Camera-type eye (tissue), 1 donor: ENCODE measurements around the gene PCDHA5. TPM values are rescaled to one million over a fixed set of nuclear protein-coding genes. Genes with fewer than 3 reads are reported as not detected.

Source experiments
- total RNA-seq: library from RNA; depleted of rRNA; stranded (reverse); fragments of >200 nt; gene quantifications from one replicate; pipeline ENCODE4 v1.2.3, GENCODE V29; 2014

Gene PCDHA5
- total RNA-seq, 1 donor from 2014 or later, result 2.9 TPM

Other genes with a start within 250 kb of the PCDHA5 start
- 22.0 TPM for gene CD14, start 188.4 kb upstream of the PCDHA5 start, total RNA-seq
- gene TMCO6, start 182.2 kb upstream of the PCDHA5 start, total RNA-seq, result 54.8 TPM
- gene NDUFA2, start 174.0 kb upstream of the PCDHA5 start, total RNA-seq, result 31.1 TPM
- 134 TPM for gene IK, start 173.8 kb upstream of the PCDHA5 start, total RNA-seq
- 16.2 TPM for gene WDR55, start 156.7 kb upstream of the PCDHA5 start, total RNA-seq
- gene DND1, start 148.0 kb upstream of the PCDHA5 start, total RNA-seq, result 0.60 TPM
- 45.3 TPM for gene HARS1, start 130.2 kb upstream of the PCDHA5 start, total RNA-seq
- 35.0 TPM for gene HARS2, start 130.2 kb upstream of the PCDHA5 start, total RNA-seq
- 37.4 TPM for gene ZMAT2, start 121.2 kb upstream of the PCDHA5 start, total RNA-seq
- 0.71 TPM for gene PCDHA1, start 35.5 kb upstream of the PCDHA5 start, total RNA-seq
- 2.4 TPM for gene PCDHA2, start 26.8 kb upstream of the PCDHA5 start, total RNA-seq
- gene PCDHA3, start 20.6 kb upstream of the PCDHA5 start, total RNA-seq, result 4.6 TPM
- 7.1 TPM for gene PCDHA4, start 14.5 kb upstream of the PCDHA5 start, total RNA-seq
- gene PCDHA6, start 6.3 kb downstream of the PCDHA5 start, total RNA-seq, result 5.6 TPM
- 3.6 TPM for gene PCDHA7, start 12.7 kb downstream of the PCDHA5 start, total RNA-seq
- gene PCDHA8, start 19.6 kb downstream of the PCDHA5 start, total RNA-seq, result 3.6 TPM
- gene PCDHA9, start 26.8 kb downstream of the PCDHA5 start, total RNA-seq, result 4.6 TPM
- gene PCDHA10, start 34.3 kb downstream of the PCDHA5 start, total RNA-seq, result 4.6 TPM
- gene PCDHA11, start 47.3 kb downstream of the PCDHA5 start, total RNA-seq, result 8.9 TPM
- gene PCDHA12, start 53.7 kb downstream of the PCDHA5 start, total RNA-seq, result 5.1 TPM
- 9.7 TPM for gene PCDHA13, start 60.5 kb downstream of the PCDHA5 start, total RNA-seq
- gene PCDHAC1, start 104.7 kb downstream of the PCDHA5 start, total RNA-seq, result 7.6 TPM
- gene PCDHAC2, start 144.9 kb downstream of the PCDHA5 start, total RNA-seq, result 39.0 TPM
- 0.05 TPM for gene PCDHB1, start 229.8 kb downstream of the PCDHA5 start, total RNA-seq